NCI-H446 (cell line): ENCODE results near the gene SPRR1A.

Experiments used
- DNase-seq, 2 experiments: peaks; one replicate each; lab custom pipeline; 2025; lab: John Stamatoyannopoulos, UW

SPRR1A gene

DNA sequence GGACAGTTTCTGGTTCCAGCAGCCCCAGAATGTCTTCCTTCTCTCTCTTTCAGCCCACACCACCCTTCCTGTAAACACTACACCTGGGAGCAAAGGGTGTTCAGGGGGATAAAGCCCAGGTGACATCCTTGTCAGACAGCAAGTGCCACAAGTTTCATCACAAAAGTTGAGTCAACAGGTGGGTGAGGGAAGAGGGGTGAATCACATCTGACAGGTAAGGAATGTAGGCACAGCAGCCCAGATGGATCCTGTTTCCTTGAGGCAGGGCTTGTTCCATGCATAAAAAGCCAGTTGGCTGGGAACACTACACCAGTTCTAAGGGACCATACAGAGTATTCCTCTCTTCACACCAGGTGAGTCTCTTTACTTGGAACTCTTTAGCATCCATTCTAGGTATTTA lies 47.0 kb downstream of the SPRR1A start, which contains the start of gene SPRR1B:
Gene SPRR1B, plus strand, starts transcription at position 309 of the 400 bp plus-strand sequence. CDS start 1,143 bp downstream, outside the sequence.
- DNase-seq = no peak

- no peak for DNase-seq
Measured at GRCh38 chr1:153032073-153032472, 48.2 kb downstream of the SPRR1A start.

DNA sequence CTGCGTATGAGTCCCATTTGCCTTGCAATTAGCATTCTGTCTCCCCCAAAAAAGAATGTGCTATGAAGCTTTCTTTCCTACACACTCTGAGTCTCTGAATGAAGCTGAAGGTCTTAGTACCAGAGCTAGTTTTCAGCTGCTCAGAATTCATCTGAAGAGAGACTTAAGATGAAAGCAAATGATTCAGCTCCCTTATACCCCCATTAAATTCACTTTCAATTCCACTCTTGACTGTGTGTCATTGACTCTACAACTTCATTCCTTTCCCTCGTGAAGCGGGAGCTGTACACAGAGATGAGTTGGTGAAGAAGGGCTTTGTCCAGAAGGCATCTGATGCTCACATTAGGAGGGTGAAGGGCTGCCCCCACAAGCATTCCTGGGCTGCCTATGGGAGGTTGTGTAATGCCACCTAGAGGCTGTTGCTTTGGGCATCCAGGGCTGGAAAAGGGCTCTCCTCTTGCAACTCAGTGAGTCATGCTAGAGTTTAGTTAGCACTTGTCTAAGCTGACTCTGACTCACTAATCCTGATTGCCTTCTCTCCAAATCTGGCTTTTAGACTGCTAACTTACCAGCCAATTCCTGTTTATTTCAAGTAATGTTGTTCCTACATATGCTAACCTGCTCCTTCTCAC lies 48.9 kb downstream of the SPRR1A start:
- DNase-seq = peak in 1 of 2 experiments; percentile 26

- DNase-seq = no peak
Measured at GRCh38 chr1:153035211-153035610, 51.3 kb downstream of the SPRR1A start.
